Neuronal stem cell (in vitro differentiated cells): Measurements from ENCODE around the gene CLIC3. TPM values are rescaled to one million over a fixed set of nuclear protein-coding genes. Genes with fewer than 3 reads are reported as not detected.
A peak's percentile ranks its signal among the peaks of the same experiment; 100 is the strongest.

Experiments used
- DNase-seq: peaks from one replicate; pipeline ENCODE4 v3.0.0-alpha.2; 2013; ENCODE audit warnings: low spot score
- H2AFZ ChIP-seq: one replicate; pipeline ENCODE4 v1.6.1; 2013; ENCODE audit warnings: mild to moderate bottlenecking, low read length, inconsistent platforms
- H2AK5ac ChIP-seq: 2 replicates; pipeline ENCODE4 v1.6.1; 2013; ENCODE audit warnings: low read depth, mild to moderate bottlenecking, inconsistent platforms, low read length, moderate library complexity, mixed read lengths
- H2BK120ac ChIP-seq: 2 replicates; pipeline ENCODE4 v1.6.1; 2013; ENCODE audit warnings: low read depth, mild to moderate bottlenecking, inconsistent platforms, low read length, moderate library complexity, mixed read lengths
- H2BK12ac ChIP-seq: one replicate; pipeline ENCODE4 v1.6.1; 2013; ENCODE audit warnings: low read length, inconsistent platforms
- H2BK15ac ChIP-seq: 2 replicates; pipeline ENCODE4 v1.6.1; 2013; ENCODE audit warnings: mild to moderate bottlenecking, low read length, inconsistent platforms, mixed read lengths
- H2BK5ac ChIP-seq: one replicate; pipeline ENCODE4 v1.6.1; 2013; ENCODE audit warnings: inconsistent platforms, mild to moderate bottlenecking, low read length, moderate library complexity
- H3K14ac ChIP-seq: one replicate; pipeline ENCODE4 v1.6.1; 2013; ENCODE audit warnings: low read length, inconsistent platforms
- H3K18ac ChIP-seq: 2 replicates; pipeline ENCODE4 v1.6.1; 2013; ENCODE audit warnings: low read length, inconsistent platforms
- H3K23ac ChIP-seq: 2 replicates; pipeline ENCODE4 v1.6.1; 2013; ENCODE audit warnings: low read depth, mild to moderate bottlenecking, mixed read lengths, low read length, inconsistent platforms; ENCODE audit not compliant: poor library complexity
- H3K27ac ChIP-seq: replicated peaks from 3 replicates; pipeline ENCODE4 v1.5.1; 2013; ENCODE audit warnings: low read length, inconsistent platforms
- H3K27me3 ChIP-seq, 3 experiments: 2 replicates each; pipeline ENCODE4 v1.6.1; 2013; ENCODE audit warnings: low read length in 3 of 3, mild to moderate bottlenecking in 2 of 3, inconsistent platforms in 1 of 3, low read depth in 1 of 3, mixed read lengths in 1 of 3, moderate library complexity in 1 of 3; ENCODE audit not compliant: control insufficient read depth in 3 of 3, insufficient read depth in 3 of 3
- H3K36me3 ChIP-seq, 2 donors: replicated peaks in 1 of 2; 2 replicates each; pipeline ENCODE4 v1.6.1; 2013; ENCODE audit warnings: low read length in 2 of 2; ENCODE audit not compliant: control insufficient read depth in 2 of 2, insufficient read depth in 2 of 2
- H3K4ac ChIP-seq: 2 replicates; pipeline ENCODE4 v1.6.1; 2013; ENCODE audit warnings: inconsistent platforms, mild to moderate bottlenecking, low read length, moderate library complexity
- H3K4me1 ChIP-seq, 2 donors: 1 replicate in 1 of 2; 2 replicates in 1 of 2; pipeline ENCODE4 v1.6.1; 2013; ENCODE audit warnings: low read length in 2 of 2, low read depth in 1 of 2; ENCODE audit not compliant: control insufficient read depth in 2 of 2, insufficient read depth in 1 of 2
- H3K4me2 ChIP-seq: one replicate; pipeline ENCODE4 v1.6.1; 2013; ENCODE audit warnings: mild to moderate bottlenecking, low read length, inconsistent platforms; ENCODE audit not compliant: insufficient read depth, poor library complexity, severe bottlenecking
- H3K4me3 ChIP-seq, 2 donors: 2 replicates each; pipeline ENCODE4 v1.5.1; 2013; ENCODE audit warnings: low read length in 2 of 2, mild to moderate bottlenecking in 2 of 2, inconsistent platforms in 1 of 2, moderate library complexity in 1 of 2
- H3K79me1 ChIP-seq: one replicate; pipeline ENCODE4 v1.6.1; 2013; ENCODE audit warnings: low read depth, mild to moderate bottlenecking, inconsistent platforms, low read length, moderate library complexity
- H3K9ac ChIP-seq: one replicate; pipeline ENCODE4 v1.6.1; 2013; ENCODE audit warnings: mild to moderate bottlenecking, low read depth, low read length, inconsistent platforms; ENCODE audit not compliant: poor library complexity
- H3K9me3 ChIP-seq, 2 donors: replicated peaks in 1 of 2; 2 replicates each; pipeline versions ENCODE3 to v1.6.1; 2013; ENCODE audit warnings: low read length in 2 of 2, mild to moderate bottlenecking in 2 of 2, inconsistent platforms in 1 of 2, low read depth in 1 of 2, mixed read lengths in 1 of 2, moderate library complexity in 1 of 2; ENCODE audit not compliant: control insufficient read depth in 2 of 2, insufficient read depth in 1 of 2
- H4K8ac ChIP-seq: one replicate; pipeline ENCODE4 v1.6.1; 2013; ENCODE audit warnings: low read depth, mild to moderate bottlenecking, inconsistent platforms, low read length, moderate library complexity
- H4K91ac ChIP-seq: one replicate; pipeline ENCODE4 v1.6.1; 2013; ENCODE audit warnings: low read length, low read depth, mild to moderate bottlenecking, inconsistent platforms; ENCODE audit not compliant: poor library complexity
- WGBS, 2 donors: extraction: QIAGEN DNeasy Blood & Tissue Kit; methylation state at CpG; one replicate each; pipeline ENCODE4 v1.1.7; 2013; ENCODE audit warnings: missing lambda C conversion rate in 2 of 2, mixed read lengths in 1 of 2; ENCODE audit not compliant: insufficient read length in 2 of 2, insufficient replicate concordance in 1 of 2; ENCODE audit errors: extremely low coverage in 2 of 2; 5-methylcytosine and 5-hydroxymethylcytosine counted together
- polyA plus RNA-seq, 2 experiments: library from polyadenylated mRNA; stranded (reverse); fragments of 200-250 nt; gene quantifications; one replicate each; pipeline ENCODE4 v1.2.3, GENCODE V29; 2013

CLIC3 gene
- polyA plus RNA-seq (2013, experiment 1 of 2): not detected
- not detected for polyA plus RNA-seq (2013, experiment 2 of 2)

GRCh38 chr9:136996361-136997292, at the start of gene CLIC3:
Gene CLIC3, minus strand, starts transcription at chr9:136996568. Its CDS starts 25 bp downstream, at chr9:136996543.
- peak within 1 kb of the TSS; percentile 96 for H2BK15ac ChIP-seq
- peak within 1 kb of the TSS; percentile 11 for H2BK5ac ChIP-seq
- peak within 1 kb of the TSS; percentile 92 for H3K18ac ChIP-seq
- no peak for DNase-seq
- H4K91ac ChIP-seq: no peak within 1 kb of the TSS
- H3K4ac ChIP-seq: no peak within 1 kb of the TSS
- H2AFZ ChIP-seq: no peak within 1 kb of the TSS
- peak within 1 kb of the TSS; percentile 22 for H2BK12ac ChIP-seq
- no peak within 1 kb of the TSS for H2BK120ac ChIP-seq
- H3K27me3 ChIP-seq: peaks cover 0 to 5% (median 0%) of the 10 kb centered on the region in 3 experiments
- peaks cover 6 to 15% of the 10 kb centered on the region in 2 donors for H3K36me3 ChIP-seq
- peaks cover 9 to 19% of the 10 kb centered on the region in 2 donors for H3K4me1 ChIP-seq
- no CpG with 5 or more reads among the region's 35 CpGs for WGBS, 2 donors
- H3K14ac ChIP-seq: peak within 1 kb of the TSS; percentile 85
- peak within 1 kb of the TSS; percentile 56 for H3K4me2 ChIP-seq
- H3K27ac ChIP-seq: no peak within 1 kb of the TSS
- H2AK5ac ChIP-seq: peak within 1 kb of the TSS; percentile 88
- peak within 1 kb of the TSS; percentile 81 for H3K9ac ChIP-seq
- H3K23ac ChIP-seq: peak within 1 kb of the TSS; percentile 68
- H3K4me3 ChIP-seq: peak within 1 kb of the TSS in 1 of 2 donors; percentile 23
- H3K9me3 ChIP-seq: no peaks in the 10 kb centered on the region
- H4K8ac ChIP-seq: peak within 1 kb of the TSS; percentile 43
- H3K79me1 ChIP-seq: peaks cover 9% of the 10 kb centered on the region

- peak overlapping the region; percentile 82 to 88 for H3K4me3 ChIP-seq
- H3K27ac ChIP-seq: no peak overlapping the region
Measured at GRCh38 chr9:137045294-137046087, 49.1 kb upstream of the CLIC3 start.

GRCh38 chr9:137044502-137045177, 48.3 kb upstream of the CLIC3 start:
- Histone ChIP-seq H2AK5ac (peak overlapping the region; percentile 91), H3K4ac (no peak overlapping the region), H2BK120ac (no peak overlapping the region), H2BK5ac (no peak overlapping the region), H4K8ac (no peak overlapping the region), H4K91ac (no peak overlapping the region), H3K79me1 (peaks cover 7% of the 10 kb centered on the region), H3K4me1 (peaks cover 8 to 40% of the 10 kb centered on the region in 2 donors), H3K9ac (peak overlapping the region; percentile 86), H3K4me2 (peak overlapping the region; percentile 100), H3K23ac (peak overlapping the region; percentile 91), H3K27me3 (peaks cover 4 to 38% (median 24%) of the 10 kb centered on the region in 3 experiments), H2BK15ac (no peak overlapping the region), H2BK12ac (no peak overlapping the region), H3K27ac (no peak overlapping the region), H3K14ac (no peak overlapping the region), H3K4me3 (peak overlapping the region; percentile 82 to 88), H3K36me3 (peaks cover 0 to 4% of the 10 kb centered on the region in 2 donors), H3K18ac (peak overlapping the region; percentile 83), H2AFZ (no peak overlapping the region), H3K9me3 (peaks cover 0 to 2% of the 10 kb centered on the region in 2 donors)
- no peak for DNase-seq
- no CpG with 5 or more reads among the region's 18 CpGs for WGBS, 2 donors

More at GRCh38 chr9:137045294-137046087, 49.1 kb upstream of the CLIC3 start:
- no CpG with 5 or more reads among the region's 96 CpGs for WGBS, 2 donors
- Histone ChIP-seq H3K79me1 (peaks cover 6% of the 10 kb centered on the region), H2BK5ac (peak overlapping the region; percentile 48), H3K4me1 (peaks cover 8 to 36% of the 10 kb centered on the region in 2 donors), H3K9ac (peak overlapping the region; percentile 86), H3K14ac (peak overlapping the region; percentile 97), H3K4ac (peak overlapping the region; percentile 3), H3K4me2 (peak overlapping the region; percentile 100), H4K8ac (no peak overlapping the region), H3K9me3 (peaks cover 0 to 2% of the 10 kb centered on the region in 2 donors), H3K18ac (peak overlapping the region; percentile 89), H2AFZ (peak overlapping the region; percentile 97), H4K91ac (no peak overlapping the region), H3K23ac (peak overlapping the region; percentile 91), H3K27me3 (peaks cover 5 to 47% (median 32%) of the 10 kb centered on the region in 3 experiments), H2BK12ac (peak overlapping the region; percentile 22), H2BK15ac (no peak overlapping the region), H2AK5ac (peak overlapping the region; percentile 91), H2BK120ac (no peak overlapping the region), H3K36me3 (no peaks in the 10 kb centered on the region)
- no peak for DNase-seq
